Activated CD4-positive, alpha-beta T cell treated with anti-CD3 and anti-CD28 coated beads for 48 hours (primary cell): ENCODE results near the gene GOLGA7B.
A peak's percentile ranks its signal among the peaks of the same experiment; 100 is the strongest.

ENCODE experiments used
- DNase-seq: peaks from one replicate; pipeline ENCODE4 v3.0.0-alpha.2; 2020

GOLGA7B gene

DNA sequence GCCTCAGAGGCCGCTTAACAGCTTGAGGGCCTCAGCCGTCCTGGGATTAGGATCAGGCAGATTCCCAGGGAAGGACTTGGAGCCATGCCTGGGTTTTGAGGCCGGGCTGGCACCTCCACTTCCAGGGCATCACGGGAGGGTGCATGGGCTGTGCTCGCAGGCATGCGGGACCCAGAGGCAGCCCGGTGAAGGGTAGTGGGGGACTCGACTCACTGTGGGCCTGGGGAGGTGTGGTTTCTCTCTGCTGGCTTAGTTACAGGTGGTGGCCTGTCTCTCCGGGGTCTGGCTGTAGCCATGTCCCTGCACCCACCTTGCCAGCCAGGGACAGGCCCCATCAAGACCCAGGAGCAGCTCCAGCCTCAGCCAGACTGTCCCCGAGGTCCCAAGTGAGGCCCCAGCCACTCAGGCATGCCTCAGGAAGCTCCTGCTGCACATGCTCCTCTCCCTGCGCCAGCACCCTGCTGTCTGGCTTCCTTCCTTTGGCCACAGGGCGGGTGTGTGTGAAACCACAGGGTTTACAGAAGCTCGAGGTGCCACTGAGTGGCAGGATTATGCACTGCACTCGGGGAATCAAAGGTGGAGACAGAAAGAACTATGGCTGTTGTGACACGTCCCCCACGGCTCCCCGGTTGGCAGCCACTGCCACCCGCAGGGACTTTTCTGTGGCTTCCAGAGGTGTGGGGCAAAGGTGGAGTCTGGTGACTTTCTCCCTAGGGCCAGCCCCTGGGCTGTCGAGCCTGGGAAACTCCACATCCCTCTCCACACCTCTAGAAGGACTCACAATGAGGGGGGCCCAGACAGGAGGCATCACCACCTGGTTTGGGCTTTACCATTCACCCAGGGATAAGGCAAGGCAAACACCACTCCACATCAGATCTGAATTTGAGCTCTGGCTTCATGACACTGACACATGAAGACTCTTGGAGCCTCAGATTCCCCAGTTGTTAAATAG, 19.7 kb downstream of the GOLGA7B start:
- peak; percentile 90 for DNase-seq

DNA sequence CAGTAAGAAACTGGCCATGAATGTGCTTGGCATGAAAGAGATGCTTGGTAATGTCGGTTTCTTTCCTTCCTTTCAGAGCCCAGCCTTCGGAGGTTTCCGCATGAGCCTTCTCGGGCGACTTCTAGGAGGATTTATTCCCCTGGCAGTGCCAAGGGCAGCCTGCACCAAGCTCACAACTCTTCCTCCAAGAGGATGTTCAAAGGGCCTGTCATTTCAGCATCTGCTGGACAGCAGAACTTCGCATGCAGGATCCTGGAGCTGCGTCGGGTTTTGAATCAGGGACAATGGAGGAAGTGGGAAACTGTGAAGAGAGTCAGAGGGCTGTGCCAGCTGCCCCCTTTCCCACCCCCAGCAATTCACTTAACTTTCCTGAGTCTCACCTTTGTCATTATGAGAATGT, 21.3 kb downstream of the GOLGA7B start:
- DNase-seq = no peak

DNA sequence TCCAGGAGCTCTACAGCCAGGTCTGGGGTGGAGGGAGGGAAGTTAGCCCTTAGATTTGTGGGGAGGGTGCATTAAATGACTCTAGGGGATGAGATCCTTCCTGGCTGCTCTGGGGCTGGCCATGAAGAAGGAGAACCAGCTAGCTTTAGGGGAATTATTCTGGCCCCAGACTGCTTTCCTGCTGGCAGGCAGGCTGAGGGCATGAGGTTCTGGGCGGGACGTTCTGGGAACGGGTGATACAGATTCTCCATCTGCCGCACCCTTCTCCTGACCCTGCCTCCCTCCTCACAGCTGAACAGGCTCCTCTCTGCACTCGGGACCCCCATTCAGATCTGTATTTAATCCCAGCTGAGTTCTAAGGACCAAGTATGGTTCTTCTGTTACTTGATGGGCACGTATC, 23.9 kb downstream of the GOLGA7B start:
- no peak for DNase-seq

DNA sequence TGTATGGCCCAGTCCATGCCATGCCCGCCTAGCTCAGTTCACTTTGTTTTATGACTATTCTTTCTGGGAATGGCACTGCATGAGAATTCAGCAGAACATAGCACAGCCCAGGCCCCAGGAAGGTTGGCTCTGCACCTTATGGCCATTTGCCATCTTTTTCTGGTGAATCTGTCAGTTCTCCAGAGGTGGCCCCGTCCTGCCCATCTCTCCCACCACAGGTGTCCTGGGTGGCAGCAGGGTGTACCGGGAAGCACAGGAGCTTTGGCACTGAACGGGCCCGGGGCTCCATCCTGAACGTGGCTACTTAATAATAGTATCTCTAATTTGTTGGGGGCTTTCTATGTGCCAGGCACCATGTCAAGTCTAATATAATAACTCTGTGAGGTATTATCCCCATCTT, 24.7 kb downstream of the GOLGA7B start:
- no peak for DNase-seq

DNA sequence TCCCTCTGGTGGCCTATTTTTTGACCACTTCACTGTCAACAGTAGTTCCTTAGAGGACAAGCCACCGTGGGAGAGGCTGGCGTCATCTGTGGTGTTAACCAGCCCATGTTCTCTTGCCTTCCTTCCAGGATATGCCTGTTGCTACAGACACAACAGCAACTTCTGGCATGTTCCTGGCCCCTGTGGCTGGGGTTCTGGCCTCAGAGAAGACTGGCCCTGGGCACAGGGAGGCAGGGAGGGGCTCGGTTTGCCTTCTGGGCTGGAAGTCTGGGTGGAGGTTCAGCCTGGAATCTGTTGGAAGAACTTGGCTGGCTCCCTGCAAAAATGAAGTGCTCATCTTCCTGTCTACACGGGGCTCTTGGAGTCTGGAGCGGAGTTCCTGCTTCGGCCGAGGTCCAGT, 25.7 kb downstream of the GOLGA7B start:
- no peak for DNase-seq

DNA sequence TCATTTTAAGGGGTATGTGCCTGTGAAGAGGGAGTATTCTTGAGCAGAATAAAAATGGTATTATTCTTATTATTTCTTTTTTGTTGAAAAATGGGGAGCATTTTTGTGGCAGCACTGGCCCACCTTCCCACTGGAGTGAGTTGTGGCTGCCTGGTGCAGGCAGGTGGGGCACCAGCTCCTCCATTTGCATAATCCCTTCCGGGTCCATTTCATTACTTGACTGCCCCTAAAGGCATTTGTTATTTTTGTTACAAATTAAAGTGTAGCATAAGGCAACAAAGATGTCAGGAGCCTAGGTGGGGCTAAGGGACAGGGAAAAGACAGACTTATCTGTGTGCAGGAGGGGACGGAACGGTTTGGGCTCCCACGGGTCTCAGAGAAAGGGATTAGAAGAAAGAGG, 26.8 kb downstream of the GOLGA7B start:
- no peak for DNase-seq

DNA sequence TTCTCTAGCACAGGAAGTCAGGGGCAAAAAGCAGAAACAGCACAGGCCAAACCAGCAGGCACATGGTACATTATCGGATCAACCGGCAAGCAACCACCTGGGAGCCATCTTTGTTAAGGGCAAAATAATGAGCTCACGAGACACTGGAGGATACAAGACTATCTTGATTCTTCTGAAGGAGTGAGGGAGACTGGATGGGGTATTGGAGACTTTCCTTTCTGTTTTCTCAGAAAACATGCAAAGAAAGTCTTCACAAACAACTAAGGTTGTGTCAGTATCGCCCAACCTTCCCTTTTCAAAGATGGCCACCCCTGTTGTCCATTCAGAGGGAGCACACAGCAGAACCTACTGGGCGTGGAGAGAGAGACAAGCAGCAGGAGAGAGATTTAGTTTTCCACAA, 29.6 kb downstream of the GOLGA7B start:
- DNase-seq = no peak

DNA sequence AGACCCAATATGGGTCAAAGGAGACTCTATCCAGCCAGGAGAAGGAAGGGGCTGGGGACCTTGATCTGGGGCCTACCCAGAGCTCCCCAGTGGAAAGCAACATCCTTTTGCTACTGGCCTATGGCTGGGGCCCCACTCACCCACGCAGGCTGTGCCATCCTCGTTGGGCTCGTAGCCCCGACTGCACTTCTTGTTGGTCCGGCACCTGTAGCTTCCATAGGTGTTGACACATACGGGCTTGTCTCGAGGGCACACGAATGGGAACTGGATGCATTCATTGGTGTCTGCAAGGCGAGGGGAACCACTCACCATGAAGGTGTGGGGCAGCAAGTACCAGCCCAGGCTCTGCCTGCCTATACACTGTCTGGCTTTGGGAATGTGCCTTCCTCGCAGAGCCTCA, 30.5 kb downstream of the GOLGA7B start:
- no peak for DNase-seq

DNA sequence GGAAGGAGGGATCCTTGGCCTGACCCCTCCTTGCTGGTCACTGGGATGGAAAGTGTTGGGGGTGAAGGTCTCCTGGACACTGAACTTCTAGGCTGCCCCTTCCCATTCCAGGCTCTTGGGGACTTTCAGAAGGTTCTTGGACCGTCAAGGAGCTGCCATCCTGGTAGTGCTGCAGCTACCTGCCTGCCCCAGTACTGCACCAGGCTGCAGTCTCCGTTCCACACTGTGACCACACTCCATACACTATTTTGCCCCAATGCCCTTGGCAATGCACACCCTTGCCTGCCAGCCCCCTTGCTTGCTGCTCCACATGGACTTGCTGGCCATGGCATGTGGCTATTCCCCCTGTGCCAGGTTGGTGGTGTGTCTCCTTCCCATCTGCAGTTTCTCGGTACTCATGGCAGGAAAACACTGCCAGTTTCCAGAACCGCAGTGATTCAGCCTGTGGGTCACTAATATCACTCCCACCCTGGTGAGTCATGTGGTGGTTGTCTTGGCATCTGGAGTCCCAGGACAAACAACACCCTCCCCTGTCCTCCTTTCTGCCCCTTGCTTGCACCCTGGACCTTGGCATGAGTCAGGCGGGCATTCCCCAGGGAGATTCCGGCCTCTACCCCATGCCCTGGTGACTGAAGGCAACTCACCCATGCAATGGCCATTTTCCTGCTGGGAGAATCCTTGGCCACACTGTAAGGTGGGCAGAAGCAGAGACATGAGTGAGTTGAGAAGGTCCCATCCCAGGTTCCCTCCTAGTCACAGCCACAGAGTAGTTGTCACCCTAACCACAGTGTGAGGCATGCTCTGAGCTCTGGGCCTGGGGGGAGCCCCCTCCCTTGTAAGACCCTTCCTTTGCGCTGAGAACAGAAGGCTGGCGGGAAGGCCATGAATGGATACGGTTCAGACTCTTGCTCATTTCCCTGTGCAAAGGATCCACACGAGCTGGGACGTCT, 32.8 kb downstream of the GOLGA7B start:
- peak; percentile 23 for DNase-seq

DNA sequence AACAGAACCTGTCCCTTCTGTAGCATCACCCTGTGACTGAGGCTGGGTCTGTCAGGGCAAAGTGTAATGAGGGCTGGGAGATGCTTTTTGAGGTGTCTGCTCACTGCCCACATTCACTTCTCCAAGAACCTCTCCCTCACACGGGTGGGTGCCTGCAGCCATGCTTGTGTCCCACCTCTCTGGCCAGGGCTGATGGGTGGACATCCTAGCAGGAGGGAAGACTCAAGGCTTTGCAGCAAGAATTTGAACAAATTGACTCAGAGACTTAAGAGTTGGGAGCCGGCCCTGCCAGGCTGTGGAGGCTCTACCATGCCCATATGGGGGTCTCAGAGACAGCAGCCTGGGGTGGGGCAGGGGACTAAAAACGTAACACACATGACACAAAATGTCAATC, 33.4 kb downstream of the GOLGA7B start:
- DNase-seq = no peak

DNA sequence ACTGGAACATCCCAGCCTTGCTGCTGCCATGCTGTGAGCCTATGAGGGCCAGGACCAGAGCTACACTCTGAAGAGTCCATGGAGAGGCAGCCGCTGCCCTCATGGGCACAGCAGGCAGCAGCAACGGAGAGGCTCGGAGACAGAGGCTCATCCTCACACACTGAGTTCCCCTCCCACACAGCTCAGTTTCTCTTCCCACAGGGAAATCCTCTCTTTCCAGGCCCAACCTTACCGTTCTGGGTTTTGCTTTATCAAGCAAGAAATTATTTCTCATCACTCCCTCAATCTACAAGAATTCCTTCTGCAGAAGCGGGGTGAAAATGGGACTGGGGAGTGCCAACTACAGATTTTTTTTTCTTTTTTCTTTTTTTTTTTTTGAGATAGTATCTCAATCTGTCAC, 36.6 kb downstream of the GOLGA7B start:
- DNase-seq = no peak

DNA sequence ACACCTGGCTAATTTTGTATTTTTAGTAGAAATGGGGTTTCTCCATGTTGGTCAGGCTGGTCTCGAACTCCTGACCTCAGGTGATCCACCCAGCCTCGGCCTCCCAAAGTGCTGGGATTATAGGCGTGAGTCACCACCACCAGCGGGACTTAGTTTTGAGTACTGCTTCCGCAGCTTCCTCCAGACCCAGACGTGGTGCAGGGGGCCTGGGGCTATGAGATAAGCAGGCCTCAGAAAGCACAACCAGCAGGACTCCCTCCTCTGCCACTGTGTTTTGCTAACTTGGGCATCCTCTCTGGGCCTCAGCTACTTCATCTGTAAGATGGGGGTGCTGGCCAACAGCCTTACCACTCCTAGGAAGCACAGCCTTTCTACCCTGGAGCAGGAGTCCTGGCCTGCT, 37.8 kb downstream of the GOLGA7B start:
- no peak for DNase-seq

DNA sequence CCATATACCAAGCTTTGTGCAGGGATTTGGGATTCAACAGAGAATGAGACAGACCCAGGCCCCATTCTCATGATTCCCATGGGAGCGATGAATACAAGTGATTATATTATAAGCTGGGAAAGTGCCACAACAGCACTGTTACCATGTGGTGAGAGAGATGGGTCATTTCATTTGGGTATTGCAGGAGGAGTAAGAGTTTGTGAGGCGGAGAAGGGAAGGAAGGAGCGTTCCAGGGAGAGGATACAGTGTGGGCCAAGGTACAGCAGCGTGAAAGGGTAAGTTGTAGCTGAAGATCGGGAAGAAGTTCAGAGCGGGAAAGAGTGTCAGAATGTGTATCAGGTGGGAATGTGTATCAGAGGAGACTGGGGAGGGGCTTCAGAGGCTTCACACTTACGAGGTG, 38.5 kb downstream of the GOLGA7B start:
- no peak for DNase-seq

DNA sequence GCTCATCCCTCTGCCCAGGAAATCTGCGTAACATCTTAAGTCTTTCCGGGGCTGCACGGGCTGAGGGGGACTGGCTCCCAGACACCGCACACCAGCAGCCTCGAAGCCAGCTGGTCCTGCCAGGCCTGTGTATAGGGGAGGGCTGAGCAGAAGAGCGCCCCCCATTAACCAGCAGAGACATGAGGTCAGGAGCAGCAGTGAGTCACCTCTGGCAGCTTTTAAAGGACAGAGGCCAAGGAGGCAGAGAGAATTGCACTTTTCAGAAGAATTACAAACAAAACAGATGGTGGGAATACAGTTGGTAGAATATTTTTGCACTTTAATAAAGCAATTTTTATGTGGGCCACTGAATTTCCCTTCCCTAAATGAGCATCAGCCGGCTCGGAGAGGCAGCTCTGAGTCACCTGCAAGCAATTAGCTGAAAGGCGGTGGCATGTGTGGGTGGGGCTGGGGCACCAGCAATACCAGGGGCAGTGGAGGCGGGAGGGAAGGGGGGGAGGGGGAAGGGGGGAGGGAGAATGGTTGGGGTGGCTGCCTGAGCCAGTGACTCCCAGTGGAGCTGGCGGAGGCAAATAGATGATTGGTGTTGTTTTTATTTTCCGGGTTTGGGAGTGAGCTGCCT, 39.1 kb downstream of the GOLGA7B start:
- DNase-seq = peak; percentile 21

DNA sequence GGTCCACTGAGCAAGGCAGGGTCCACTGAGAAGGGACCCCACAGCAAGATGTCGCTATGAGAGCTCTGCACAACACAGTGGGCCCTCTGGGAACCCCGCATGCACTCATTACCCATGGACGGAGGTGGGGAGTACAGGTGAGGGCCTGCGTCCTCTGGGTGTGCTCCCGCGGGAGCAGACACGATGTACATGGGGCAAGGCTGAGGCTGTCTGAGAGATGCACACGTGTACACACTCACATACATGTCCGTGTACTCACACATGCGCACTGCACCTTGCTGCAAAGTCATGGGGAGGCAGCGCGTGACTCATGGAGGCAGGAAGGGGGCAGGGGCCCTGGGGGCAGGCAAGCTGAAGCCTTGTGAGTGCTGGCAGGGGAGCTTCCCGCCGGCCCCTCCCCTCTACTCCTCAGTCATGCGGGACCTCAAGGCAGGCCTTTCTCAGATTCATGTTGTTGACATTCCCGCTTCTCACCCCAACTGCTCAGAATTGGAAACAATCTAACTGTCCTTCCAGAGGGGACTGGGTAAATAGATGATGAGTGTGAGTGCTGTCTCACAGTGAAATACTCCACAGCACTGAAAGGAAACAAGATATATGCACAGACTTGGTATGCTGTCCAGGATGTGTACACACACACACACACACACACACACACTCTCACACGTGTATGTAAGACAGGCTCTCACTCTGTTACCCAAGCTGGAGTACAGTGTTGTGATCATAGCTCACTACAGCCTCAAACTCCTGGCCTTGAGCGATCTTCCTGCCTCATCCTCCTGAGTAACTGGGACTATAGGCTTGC, 40.0 kb downstream of the GOLGA7B start:
- DNase-seq = peak; percentile 34

DNA sequence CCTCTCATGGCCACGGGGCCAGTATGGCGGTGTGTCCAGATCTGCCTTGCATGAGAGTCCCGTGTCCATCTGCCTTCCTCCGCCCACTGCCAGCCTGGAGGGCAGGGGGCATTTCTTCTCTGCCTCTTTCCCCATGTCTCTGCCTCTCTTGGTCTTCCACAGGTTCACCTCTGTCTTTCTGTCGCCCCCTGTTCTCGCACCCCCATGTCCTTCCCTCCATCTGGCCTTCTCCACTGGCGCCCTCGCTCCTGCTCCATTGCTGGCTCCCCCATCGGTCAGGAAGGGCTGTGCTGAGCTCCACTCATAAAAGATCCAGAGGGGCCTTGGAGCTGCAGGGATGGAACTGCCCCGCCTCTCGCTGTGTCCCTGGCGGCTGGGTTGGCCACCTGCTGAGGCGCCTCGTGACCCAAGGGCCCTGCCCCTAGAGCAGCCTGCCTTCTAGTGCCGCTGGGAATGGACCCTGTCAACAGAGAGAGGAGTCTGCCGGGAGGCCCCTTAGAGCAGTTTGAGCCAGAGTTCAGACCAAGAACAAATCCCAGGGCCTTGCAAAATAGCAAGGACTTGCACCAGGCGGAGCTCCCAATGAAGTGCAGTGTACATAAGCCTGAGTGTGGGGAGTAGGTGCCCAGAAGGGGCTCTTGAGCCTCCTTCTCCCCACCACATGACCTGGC, 42.0 kb downstream of the GOLGA7B start:
- no peak for DNase-seq

DNA sequence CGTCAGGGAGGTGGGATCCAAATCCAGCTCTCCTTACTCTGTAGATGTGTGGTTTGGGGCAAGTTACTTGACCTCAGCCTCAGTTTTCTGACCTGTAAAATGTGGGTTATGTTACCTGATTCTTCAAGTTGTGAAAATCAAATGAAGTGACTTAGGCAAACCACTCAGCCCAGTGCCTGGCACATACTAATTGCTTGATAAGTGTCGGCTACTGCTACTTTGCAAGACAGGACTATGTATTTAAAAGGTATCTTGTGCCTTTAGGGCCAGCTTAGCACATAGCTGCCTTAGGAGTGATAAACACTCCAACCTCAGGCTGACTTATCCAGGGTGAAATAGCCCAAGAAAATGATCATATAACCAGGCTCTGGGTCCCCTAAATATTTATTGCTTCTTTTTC, 42.9 kb downstream of the GOLGA7B start:
- no peak for DNase-seq

DNA sequence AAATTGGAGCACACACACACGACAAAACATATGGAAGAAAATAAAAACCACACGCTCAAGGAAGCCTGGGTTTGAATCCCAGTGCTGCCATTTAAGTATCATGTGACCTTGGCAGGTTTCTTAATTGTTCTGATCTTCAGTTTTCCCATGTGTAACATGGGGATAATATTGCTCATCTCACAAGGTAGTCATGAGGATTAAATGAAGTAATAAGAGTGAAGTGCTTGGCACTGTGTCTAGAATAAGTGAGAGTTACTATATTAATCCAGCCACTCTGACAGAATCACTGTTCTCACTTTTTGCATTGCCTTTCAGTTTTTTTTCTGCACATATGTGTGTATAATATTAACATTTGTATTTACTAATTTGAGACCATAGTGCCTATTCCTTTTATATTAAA, 43.3 kb downstream of the GOLGA7B start:
- no peak for DNase-seq

DNA sequence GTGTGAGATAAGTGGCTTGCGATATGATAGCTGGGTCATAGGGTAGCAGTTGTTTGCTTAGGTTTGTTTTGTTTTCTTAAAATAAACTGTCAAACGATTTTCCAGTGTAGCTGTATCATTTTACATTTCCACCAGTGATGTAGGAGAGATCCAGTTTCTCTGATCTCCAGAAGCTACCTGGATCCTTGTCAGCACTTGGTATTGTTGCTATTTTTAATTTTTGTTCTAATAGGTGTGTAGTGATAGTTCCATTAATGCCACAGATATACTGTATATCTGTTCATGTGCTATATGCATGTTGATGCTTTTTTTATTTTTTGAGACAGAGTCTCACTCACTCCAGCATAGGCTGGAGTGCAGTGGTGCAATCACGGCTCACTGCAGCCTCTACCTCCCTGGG, 44.4 kb downstream of the GOLGA7B start:
- no peak for DNase-seq

DNA sequence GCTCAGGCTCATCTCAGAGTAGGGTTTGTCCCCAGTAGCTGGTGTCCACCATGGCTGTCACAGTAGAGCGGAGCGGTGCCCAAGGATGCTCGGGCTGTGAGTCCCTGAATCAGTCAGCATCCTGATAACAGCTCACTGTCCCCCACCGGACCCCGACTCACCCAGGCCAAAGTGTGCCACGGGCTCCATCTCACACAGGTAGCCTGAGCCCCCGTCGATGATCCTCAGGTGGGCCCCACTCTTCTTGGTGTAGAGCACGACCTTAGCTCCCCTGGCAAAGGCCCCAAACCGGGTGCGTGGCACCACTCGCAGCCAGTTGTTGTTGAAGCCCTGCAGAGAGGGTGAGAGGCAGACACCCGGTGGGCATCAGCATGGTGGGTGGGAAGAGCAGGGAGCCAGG, 45.4 kb downstream of the GOLGA7B start:
- no peak for DNase-seq

DNA sequence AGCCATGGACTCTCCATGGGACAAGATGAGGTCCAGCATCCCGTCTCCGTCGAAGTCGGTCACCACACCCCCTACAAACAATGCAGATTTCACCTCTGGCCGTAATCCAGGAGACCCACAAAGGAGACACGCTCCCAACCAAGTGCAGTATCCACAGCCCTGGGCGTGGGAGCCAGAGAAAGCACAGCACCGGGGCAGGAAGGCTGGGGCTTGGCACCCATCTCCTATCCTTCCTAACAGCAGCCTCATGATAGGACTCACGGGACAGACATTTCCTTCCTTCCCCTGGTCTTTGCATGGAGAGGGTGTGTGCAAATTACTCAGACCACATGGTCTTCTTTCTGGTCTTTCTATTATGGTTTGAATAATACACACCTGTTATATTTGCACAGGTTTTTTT, 46.3 kb downstream of the GOLGA7B start:
- DNase-seq = no peak
